DMS 273 (cell line): ENCODE measurements around the gene STPG4.
"Not testable (repeated sequence)": the region's sequence is repeated elsewhere in the genome, so short reads cannot be mapped to it uniquely, and the experiment has no call there.

ENCODE experiments used
- DNase-seq: peaks from one replicate; lab custom pipeline; 2025; ENCODE audit not compliant: unreplicated experiment; lab: John Stamatoyannopoulos, UW

Gene STPG4

GRCh38 chr2:47173986-47174732 lies 19.1 kb upstream of the STPG4 start:
- peak; percentile 40 for DNase-seq

GRCh38 chr2:47172922-47173695 lies 18.0 kb upstream of the STPG4 start:
- DNase-seq: no peak

GRCh38 chr2:47172156-47172921 lies 17.2 kb upstream of the STPG4 start:
- peak; percentile 27 for DNase-seq

- no peak for DNase-seq
These were observed 14.7 kb upstream of the STPG4 start for GRCh38 chr2:47169784-47170183.

GRCh38 chr2:47168895-47169294 lies 13.8 kb upstream of the STPG4 start:
- not testable (repeated sequence) for DNase-seq

- no peak for DNase-seq
These were observed 12.0 kb upstream of the STPG4 start for GRCh38 chr2:47167149-47167548.

GRCh38 chr2:47165001-47165555 lies 10.0 kb upstream of the STPG4 start:
- DNase-seq: peak; percentile 48

- no peak for DNase-seq
These were observed 7.7 kb upstream of the STPG4 start for GRCh38 chr2:47162780-47163179.

- no peak for DNase-seq
These were observed 6.4 kb upstream of the STPG4 start for GRCh38 chr2:47161475-47161874.

GRCh38 chr2:47160660-47161059 lies 5.6 kb upstream of the STPG4 start:
- no peak for DNase-seq

- no peak for DNase-seq
These were observed 5.1 kb upstream of the STPG4 start for GRCh38 chr2:47160211-47160610.

GRCh38 chr2:47159627-47160026 lies 4.5 kb upstream of the STPG4 start:
- DNase-seq: no peak

GRCh38 chr2:47158576-47158975 lies 3.5 kb upstream of the STPG4 start:
- no peak for DNase-seq

GRCh38 chr2:47152803-47153202 lies 2.3 kb downstream of the STPG4 start:
- no peak for DNase-seq

- no peak for DNase-seq
These were observed 4.9 kb downstream of the STPG4 start for GRCh38 chr2:47150175-47150574.

- no peak for DNase-seq
These were observed 8.1 kb downstream of the STPG4 start for GRCh38 chr2:47147021-47147420.

- no peak for DNase-seq
These were observed 9.6 kb downstream of the STPG4 start for GRCh38 chr2:47145466-47145865.

- DNase-seq: no peak
These were observed 13.6 kb downstream of the STPG4 start for GRCh38 chr2:47141520-47141919.

GRCh38 chr2:47134386-47135090 lies 20.6 kb downstream of the STPG4 start:
- no peak for DNase-seq

- no peak for DNase-seq
These were observed 22.1 kb downstream of the STPG4 start for GRCh38 chr2:47133046-47133445.

- DNase-seq: peak; percentile 19
These were observed 25.9 kb downstream of the STPG4 start for GRCh38 chr2:47129191-47129706.
